Left ventricle myocardium inferior (tissue), 1 donor: ENCODE data around the gene HDLBP. TPM values are rescaled to one million over a fixed set of nuclear protein-coding genes. Genes with fewer than 3 reads are reported as not detected.

Experiments
- DNase-seq: peaks from one replicate; pipeline ENCODE4 v3.0.0-alpha.2; 2020
- H3K27ac ChIP-seq: fragments of 200-600 bp; replicated peaks from 2 replicates; pipeline ENCODE4 v1.8.0; 2021
- H3K27me3 ChIP-seq: fragments of 200-600 bp; 2 replicates; pipeline ENCODE4 v1.8.0; 2021; ENCODE audit warnings: low read depth
- H3K36me3 ChIP-seq: fragments of 200-600 bp; 2 replicates; pipeline ENCODE4 v1.8.0; 2021
- H3K4me1 ChIP-seq: fragments of 200-600 bp; 2 replicates; pipeline ENCODE4 v1.8.0; 2021
- H3K4me3 ChIP-seq: fragments of 200-600 bp; 2 replicates; pipeline ENCODE4 v1.8.0; 2021; ENCODE audit warnings: mild to moderate bottlenecking, moderate library complexity
- H3K9me3 ChIP-seq: fragments of 200-600 bp; replicated peaks from 2 replicates; pipeline ENCODE4 v1.8.0; 2021
- CTCF ChIP-seq: fragments of 200-600 bp; IDR thresholded peaks from 2 replicates; pipeline ENCODE4 v1.8.0; 2021; ENCODE audit warnings: antibody characterized with exemption, mild to moderate bottlenecking, borderline replicate concordance
- intact Hi-C: fragments of 100-400 bp; cut with micrococcal nuclease; formaldehyde crosslinking; loops from one replicate; pipeline ENCODE4 v1.11.0; 2022
- total RNA-seq: library from RNA; stranded (reverse); fragmentation: NEBNext Ultra II Directional; extraction: Animal tissue kit (Norgen Biotek cat#: 25700); gene quantifications from one replicate; pipeline ENCODE4 v1.2.1, GENCODE V29; 2021
- donor health status: DM: no; HTN: yes; CAD: no; lungs with severe emphysema.

HDLBP gene
- total RNA-seq, 1 donor from 2014 or later = 365 TPM

- no peaks in the 10 kb centered on the region for H3K36me3 ChIP-seq
- no peak for DNase-seq
- H3K27me3 ChIP-seq = no peaks in the 10 kb centered on the region
- H3K4me3 ChIP-seq = no peak overlapping the region
- intact Hi-C loops = no loop called here
- no peaks in the 10 kb centered on the region for H3K9me3 ChIP-seq
- no peak for TF ChIP-seq CTCF
- no peaks in the 10 kb centered on the region for H3K4me1 ChIP-seq
- no peak overlapping the region for H3K27ac ChIP-seq
These were observed 119.9 kb downstream of the HDLBP start for GRCh38 chr2:241195506-241196130.

GRCh38 chr2:241194811-241195210 is 120.7 kb downstream of the HDLBP start:
- H3K9me3 ChIP-seq = no peaks in the 10 kb centered on the region
- H3K4me1 ChIP-seq = no peaks in the 10 kb centered on the region
- intact Hi-C loops = no loop called here
- H3K36me3 ChIP-seq = no peaks in the 10 kb centered on the region
- H3K27me3 ChIP-seq = no peaks in the 10 kb centered on the region
- TF ChIP-seq CTCF = no peak
- no peak for DNase-seq
- no peak overlapping the region for H3K4me3 ChIP-seq
- H3K27ac ChIP-seq = no peak overlapping the region

GRCh38 chr2:241193271-241193670 is 122.2 kb downstream of the HDLBP start:
- Histone ChIP-seq H3K27me3 (no peaks in the 10 kb centered on the region), H3K4me1 (no peaks in the 10 kb centered on the region), H3K36me3 (no peaks in the 10 kb centered on the region), H3K27ac (no peak overlapping the region), H3K9me3 (no peaks in the 10 kb centered on the region), H3K4me3 (no peak overlapping the region)
- no peak for TF ChIP-seq CTCF
- intact Hi-C loops = no loop called here
- DNase-seq = no peak

GRCh38 chr2:241191081-241191480 is 124.4 kb downstream of the HDLBP start:
- no peak overlapping the region for H3K27ac ChIP-seq
- no peak for DNase-seq
- no peak overlapping the region for H3K4me3 ChIP-seq
- no peaks in the 10 kb centered on the region for H3K9me3 ChIP-seq
- no peaks in the 10 kb centered on the region for H3K36me3 ChIP-seq
- no peaks in the 10 kb centered on the region for H3K4me1 ChIP-seq
- no peak for TF ChIP-seq CTCF
- H3K27me3 ChIP-seq = peaks cover 7% of the 10 kb centered on the region
- intact Hi-C loops = no loop called here

GRCh38 chr2:241190291-241190981 is 125.0 kb downstream of the HDLBP start:
- no peak overlapping the region for H3K27ac ChIP-seq
- H3K4me3 ChIP-seq = no peak overlapping the region
- H3K9me3 ChIP-seq = no peaks in the 10 kb centered on the region
- H3K4me1 ChIP-seq = no peaks in the 10 kb centered on the region
- no peak for DNase-seq
- intact Hi-C loops = no loop called here
- TF ChIP-seq CTCF = no peak
- H3K27me3 ChIP-seq = peaks cover 7% of the 10 kb centered on the region
- no peaks in the 10 kb centered on the region for H3K36me3 ChIP-seq
